SK-MEL-5 (cell line): ENCODE data around the gene KRR1. TPM values are rescaled to one million over a fixed set of nuclear protein-coding genes. Genes with fewer than 3 reads are reported as not detected.
"Not testable (repeated sequence)": the region's sequence is repeated elsewhere in the genome, so short reads cannot be mapped to it uniquely, and the experiment has no call there.

Source experiments
- DNase-seq: peaks from one replicate; pipeline ENCODE4 v3.0.0-alpha.2; 2016; ENCODE audit warnings: low read depth, low spot score
- in situ Hi-C: cut with HindIII; loops from 2 replicates; pipeline ENCODE4 v1.10.0; 2016; ENCODE audit warnings: low sequenced_read_pairs, high pct_unique_total_duplicates, low pct_unique_long_range_greater_than_20kb
- total RNA-seq: library from RNA; depleted of rRNA; stranded (reverse); fragments of >200 nt; shearing (Covaris generic); gene quantifications from 2 replicates; pipeline ENCODE4 v1.2.3, GENCODE V29; 2014

Gene KRR1
- total RNA-seq, 1 experiment from 2014 or later = 65.4 TPM

GRCh38 chr12:75528692-75529091 is 17.3 kb upstream of the KRR1 start:
- DNase-seq = no peak
- in situ Hi-C loops = no loop called here

DNA sequence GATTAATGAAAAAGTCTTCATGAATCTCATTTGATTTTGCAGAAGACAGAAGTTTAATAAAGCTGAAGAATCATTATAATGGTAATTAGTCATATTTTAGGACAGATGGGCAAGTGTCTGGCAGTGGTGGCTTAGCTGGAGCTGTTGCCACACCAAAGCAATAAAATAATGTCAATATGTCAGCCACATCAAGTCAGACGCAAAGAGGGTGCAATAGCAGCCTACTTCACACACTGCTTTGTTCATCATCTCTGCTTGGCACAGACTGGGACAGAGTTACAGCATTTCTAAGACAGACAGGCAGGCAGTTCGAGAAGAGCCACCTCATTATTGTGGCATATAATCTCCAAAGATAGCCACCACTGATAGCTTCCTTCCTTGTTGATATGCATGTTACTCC is 16.9 kb upstream of the KRR1 start:
- in situ Hi-C loops = no loop called here

GRCh38 chr12:75526655-75527511 is 15.5 kb upstream of the KRR1 start:
- in situ Hi-C loops = no loop called here
- DNase-seq = peak; percentile 81

More for the DNA sequence above, 16.9 kb upstream of the KRR1 start:
- no peak for DNase-seq

DNA sequence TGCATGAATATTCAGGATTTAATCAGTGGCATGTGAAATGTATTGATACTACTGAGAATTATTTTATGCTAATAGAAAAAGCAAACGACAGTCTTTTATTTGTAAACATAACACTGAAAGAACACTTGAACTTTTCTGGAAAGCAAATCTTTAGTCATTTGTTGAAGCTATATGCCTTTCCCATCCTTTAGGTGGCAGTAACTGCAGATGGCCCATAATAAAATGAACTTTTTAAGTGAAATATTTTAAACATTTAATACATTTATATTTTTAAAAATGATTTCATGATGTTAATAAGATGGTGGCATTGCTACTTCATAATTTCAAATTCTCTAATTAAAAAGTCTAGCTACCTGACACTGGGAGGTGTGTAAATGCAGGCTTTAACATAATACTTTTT is 13.9 kb upstream of the KRR1 start:
- DNase-seq = no peak
- in situ Hi-C loops = no loop called here

- in situ Hi-C loops, DNase-seq: not testable (repeated sequence)
Observed at GRCh38 chr12:75522124-75522523, 10.7 kb upstream of the KRR1 start.

DNA sequence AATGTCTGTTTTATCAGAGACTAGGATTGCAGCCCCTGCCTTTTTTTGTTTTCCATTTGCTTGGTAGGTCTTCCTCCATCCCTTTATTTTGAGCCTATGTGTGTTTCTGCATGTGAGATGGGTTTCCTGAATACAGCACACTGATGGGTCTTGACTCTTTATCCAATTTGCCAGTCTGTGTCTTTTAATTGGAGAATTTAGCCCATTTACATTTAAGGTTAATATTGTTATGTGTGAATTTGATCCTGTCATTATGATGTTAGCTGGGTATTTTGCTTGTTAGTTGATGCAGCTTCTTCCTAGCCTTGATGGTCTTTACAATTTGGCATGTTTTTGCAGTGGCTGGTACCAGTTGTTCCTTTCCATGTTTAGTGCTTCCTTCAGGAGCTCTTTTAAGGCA is 9.8 kb upstream of the KRR1 start:
- DNase-seq, in situ Hi-C loops: not testable (repeated sequence)

DNA sequence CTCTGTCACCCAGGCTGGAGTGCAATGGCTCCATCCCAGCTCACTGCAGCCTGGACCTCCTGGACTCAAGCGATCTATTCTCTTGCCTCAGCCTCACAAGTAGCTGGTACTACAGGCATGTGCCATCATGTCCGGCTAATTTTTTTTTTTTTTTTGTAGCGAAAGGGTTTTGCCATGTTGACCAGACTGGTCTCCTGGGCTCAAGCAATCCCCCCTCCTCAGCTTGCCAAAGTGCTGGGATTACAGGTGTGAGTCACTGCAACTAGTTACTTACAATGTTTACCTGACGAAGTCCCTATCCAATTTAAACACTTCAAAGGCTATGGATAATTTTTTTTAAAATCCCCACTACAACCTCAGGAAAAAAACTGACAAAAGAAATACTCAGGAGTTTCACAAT is 1.8 kb downstream of the KRR1 start:
- DNase-seq = no peak
- in situ Hi-C loops = no loop called here

GRCh38 chr12:75508159-75508558 is 3.2 kb downstream of the KRR1 start:
- DNase-seq = no peak
- in situ Hi-C loops = no loop called here

GRCh38 chr12:75507086-75507485 is 4.3 kb downstream of the KRR1 start:
- in situ Hi-C loops = no loop called here
- DNase-seq = no peak

GRCh38 chr12:75505706-75506312 is 5.6 kb downstream of the KRR1 start:
- peak; percentile 46 for DNase-seq
- in situ Hi-C loops = no loop called here

DNA sequence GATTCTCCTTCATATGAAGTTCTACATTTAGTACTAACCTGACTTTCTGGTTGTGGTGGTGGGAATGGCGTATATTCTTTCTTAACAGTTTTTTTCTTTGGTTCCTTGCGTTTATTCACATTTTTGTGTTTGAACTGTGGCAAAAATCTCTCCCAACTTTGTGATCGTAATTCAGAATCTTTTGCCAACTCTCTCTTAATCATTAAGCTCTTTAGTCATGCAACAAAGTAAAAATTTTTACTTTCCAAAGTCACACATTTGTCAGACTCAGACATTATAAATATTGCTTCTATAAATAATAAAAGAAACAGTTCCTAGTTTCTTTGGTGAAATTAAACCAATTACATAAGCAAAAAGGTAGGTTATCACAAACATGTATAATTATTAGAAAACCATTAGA is 7.5 kb downstream of the KRR1 start:
- in situ Hi-C loops = no loop called here
- DNase-seq = no peak

DNA sequence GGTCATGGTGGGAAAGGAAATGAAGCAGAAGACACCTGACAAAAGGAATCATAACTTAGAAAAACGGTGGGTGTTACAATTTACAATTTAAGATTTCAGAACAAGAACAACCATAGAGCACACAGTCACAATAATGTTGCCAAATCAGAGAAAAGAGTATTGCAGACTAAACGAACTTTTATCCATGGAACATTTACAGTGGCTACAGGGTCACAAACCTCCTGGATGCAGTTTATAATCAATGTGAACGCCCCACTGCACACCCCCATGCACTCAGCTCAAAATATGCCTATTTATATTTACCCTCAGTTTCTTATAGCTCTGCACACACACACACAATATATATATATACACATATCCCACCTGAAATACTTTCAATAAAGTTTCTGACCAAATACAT is 8.0 kb downstream of the KRR1 start:
- DNase-seq = no peak
- in situ Hi-C loops = no loop called here

DNA sequence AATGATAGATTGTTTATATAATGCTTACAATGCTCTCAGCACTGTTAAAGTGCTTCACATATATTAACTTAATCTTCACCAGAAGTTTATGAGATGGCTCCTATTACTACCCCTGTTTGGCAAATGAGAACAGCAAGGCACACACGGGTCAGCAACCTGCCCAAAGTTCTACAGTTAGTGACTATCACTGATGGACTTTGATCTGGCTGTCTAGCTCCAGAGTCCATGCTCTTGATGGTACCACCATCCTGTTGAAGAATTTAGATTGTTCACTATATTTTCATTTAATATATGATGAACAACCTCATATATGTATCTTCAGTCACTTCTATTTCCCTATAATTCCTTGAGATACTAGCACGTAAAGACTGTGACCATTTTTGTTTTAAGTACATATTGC is 20.2 kb downstream of the KRR1 start:
- no peak for DNase-seq
- in situ Hi-C loops = no loop called here

DNA sequence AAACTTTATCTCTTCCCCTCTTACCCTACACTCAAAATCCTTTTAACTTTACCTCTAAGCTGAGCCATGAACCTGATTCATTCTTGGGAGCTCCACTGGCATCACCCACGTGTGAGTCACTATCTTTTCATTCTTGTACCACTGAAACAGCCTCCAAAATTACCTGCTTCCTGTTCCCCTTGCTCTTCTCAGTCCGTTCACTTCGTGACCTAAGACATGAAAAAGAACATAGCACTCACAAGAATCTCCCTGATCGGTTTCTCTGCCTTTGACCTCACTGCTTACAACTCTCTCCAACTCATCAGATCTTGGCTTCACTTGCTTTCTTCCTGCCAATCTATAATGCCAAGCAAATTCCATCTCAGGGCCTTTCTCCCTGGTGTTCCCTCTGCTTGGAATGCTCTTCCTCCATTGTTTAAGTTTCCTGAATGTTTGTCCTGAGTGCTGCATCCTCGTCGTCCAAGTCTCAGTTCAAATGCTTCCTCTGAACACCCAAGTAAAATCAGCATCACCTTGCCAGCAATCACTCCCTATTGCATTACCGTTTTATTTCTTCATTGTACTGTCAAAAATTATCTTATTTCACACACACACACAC is 21.7 kb downstream of the KRR1 start:
- in situ Hi-C loops = no loop called here
- no peak for DNase-seq

GRCh38 chr12:75489187-75489586 is 22.2 kb downstream of the KRR1 start:
- no peak for DNase-seq
- in situ Hi-C loops = no loop called here

- DNase-seq = peak; percentile 71
- in situ Hi-C loops = no loop called here
Observed at GRCh38 chr12:75488553-75488952, 22.9 kb downstream of the KRR1 start.

- in situ Hi-C loops = no loop called here
- DNase-seq = no peak
Observed at GRCh38 chr12:75487308-75487707, 24.1 kb downstream of the KRR1 start.

- DNase-seq, in situ Hi-C loops: not testable (repeated sequence)
Observed at GRCh38 chr12:75484450-75484849, 27.0 kb downstream of the KRR1 start.

GRCh38 chr12:75483431-75483830 is 28.0 kb downstream of the KRR1 start:
- no peak for DNase-seq
- in situ Hi-C loops = no loop called here
